OCI-LY7 (cell line): ENCODE measurements around the gene AEBP2. TPM values are rescaled to one million over a fixed set of nuclear protein-coding genes. Genes with fewer than 3 reads are reported as not detected.

Experiments used
- BruUV-seq: library from RNA; stranded (reverse); fragments of 400-500 nt; replicated peaks from 2 replicates; lab custom pipeline; 2021; lab: Mats Ljungman, UMichigan
- CTCF ChIA-PET: fragments of 300-600 bp; sonication (Branson Sonifier 250); formaldehyde crosslinking; loops from one replicate; lab custom pipeline; 2022; ENCODE audit warnings: antibody characterized with exemption; ENCODE audit not compliant: unreplicated experiment; lab: Charles Lee
- POLR2A ChIA-PET: fragments of 300-600 bp; sonication (Branson Sonifier 250); formaldehyde crosslinking; loops from one replicate; lab custom pipeline; 2022; ENCODE audit warnings: antibody characterized with exemption; lab: Charles Lee
- DNase-seq: peaks from one replicate; pipeline ENCODE4 v3.0.0-alpha.2; 2015; ENCODE audit warnings: low spot score
- H2AFZ ChIP-seq: fragments of 200-600 bp; sonication (generic), shearing (Covaris generic); 2 replicates; pipeline ENCODE4 v1.6.1; 2014; ENCODE audit warnings: mild to moderate bottlenecking, antibody characterized with exemption, low read length, moderate library complexity
- H3K27ac ChIP-seq: fragments of 200-600 bp; sonication (generic); 2 replicates; pipeline ENCODE4 v1.5.1; 2014; ENCODE audit warnings: mixed run types, low read depth, mild to moderate bottlenecking, moderate library complexity, low read length, inconsistent platforms; ENCODE audit not compliant: poor library complexity, severe bottlenecking
- H3K36me3 ChIP-seq: fragments of 200-600 bp; sonication (generic); 2 replicates; pipeline ENCODE4 v1.6.1; 2014; ENCODE audit warnings: mild to moderate bottlenecking, antibody characterized with exemption, low read length, moderate library complexity, mixed read lengths; ENCODE audit not compliant: insufficient read depth
- H3K4me1 ChIP-seq: fragments of 200-600 bp; sonication (generic); 2 replicates; pipeline ENCODE4 v1.5.1; 2014; ENCODE audit warnings: mild to moderate bottlenecking, low read length; ENCODE audit not compliant: insufficient read depth, poor library complexity, severe bottlenecking
- H3K4me2 ChIP-seq: fragments of 200-600 bp; sonication (generic); 2 replicates; pipeline ENCODE4 v1.6.1; 2014; ENCODE audit warnings: mild to moderate bottlenecking, low read length
- H3K4me3 ChIP-seq: fragments of 200-600 bp; sonication (generic); 2 replicates; pipeline ENCODE4 v1.5.1; 2014; ENCODE audit warnings: mild to moderate bottlenecking, low read depth, low read length; ENCODE audit not compliant: poor library complexity, severe bottlenecking
- H3K79me2 ChIP-seq: fragments of 200-600 bp; sonication (generic); 2 replicates; pipeline ENCODE4 v1.6.1; 2016; ENCODE audit warnings: low read depth, mild to moderate bottlenecking, low read length, moderate library complexity, mixed read lengths; ENCODE audit not compliant: insufficient read depth
- H3K9me2 ChIP-seq: fragments of 200-600 bp; sonication (generic); 2 replicates; pipeline ENCODE4 v1.6.1; 2016; ENCODE audit warnings: mild to moderate bottlenecking, low read length, mixed read lengths; ENCODE audit not compliant: insufficient read depth
- H3K9me3 ChIP-seq: fragments of 200-600 bp; sonication (generic); 2 replicates; pipeline ENCODE4 v1.6.1; 2014; ENCODE audit warnings: mild to moderate bottlenecking, mixed run types, low read length, mixed read lengths
- H4K20me1 ChIP-seq: fragments of 200-600 bp; sonication (generic); 2 replicates; pipeline ENCODE4 v1.6.1; 2014; ENCODE audit warnings: mild to moderate bottlenecking, antibody characterized with exemption, low read length, moderate library complexity, mixed read lengths; ENCODE audit not compliant: insufficient read depth
- EZH2phosphoT487 ChIP-seq: fragments of 200-600 bp; sonication (generic); IDR thresholded peaks from 2 replicates; pipeline ENCODE4 v1.6.1; 2018; ENCODE audit warnings: low read depth, borderline replicate concordance, mild to moderate bottlenecking, mixed run types, antibody characterized with exemption, low read length, moderate library complexity, mixed read lengths
- intact Hi-C: fragments of 100-400 bp; cut with micrococcal nuclease; formaldehyde crosslinking; loops from one replicate; pipeline ENCODE4 v1.10.0; 2022; ENCODE audit not compliant: unreplicated experiment
- total RNA-seq, 2 experiments: library from RNA; depleted of rRNA in 1 of 2; stranded (reverse); fragments of >200 nt in 1 of 2; shearing (Covaris generic) in 1 of 2; gene quantifications; 2 replicates each; pipeline ENCODE4 v1.2.3, GENCODE V29; 2014 to 2022
- TF ChIP-seq, protein P1 (sequence below): fragments of 200-600 bp; sonication (generic); conservative IDR thresholded peaks from 2 replicates; pipeline ENCODE4 v1.5.1; 2014; ENCODE audit warnings: mild to moderate bottlenecking, antibody characterized with exemption, low read length, moderate library complexity, mixed read lengths

Gene AEBP2
- total RNA-seq, 2 experiments from 2014 or later, result 21.5 to 59.7 TPM

DNA sequence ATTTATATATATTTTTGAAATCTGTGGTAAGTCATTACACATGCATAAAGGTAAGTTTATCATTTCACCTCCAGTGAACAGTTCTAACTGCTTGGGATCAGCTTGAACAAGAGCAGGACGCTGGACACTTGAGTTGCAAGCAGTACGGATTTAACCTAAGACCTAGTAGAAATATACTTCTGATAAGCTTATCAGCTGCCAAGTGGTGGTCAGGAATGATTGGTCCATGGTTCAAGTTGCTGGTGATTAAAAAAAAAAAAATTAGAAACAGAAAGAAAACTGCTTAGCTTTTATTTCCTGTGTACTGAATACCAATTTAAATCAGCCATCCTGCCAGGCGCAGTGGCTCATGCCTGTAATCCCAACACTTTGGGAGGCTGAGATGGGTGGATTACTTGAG is 88.6 kb downstream of the AEBP2 start:
- CTCF ChIA-PET, result no interaction called here
- no peak for DNase-seq
- TF ChIP-seq, protein P1, sequence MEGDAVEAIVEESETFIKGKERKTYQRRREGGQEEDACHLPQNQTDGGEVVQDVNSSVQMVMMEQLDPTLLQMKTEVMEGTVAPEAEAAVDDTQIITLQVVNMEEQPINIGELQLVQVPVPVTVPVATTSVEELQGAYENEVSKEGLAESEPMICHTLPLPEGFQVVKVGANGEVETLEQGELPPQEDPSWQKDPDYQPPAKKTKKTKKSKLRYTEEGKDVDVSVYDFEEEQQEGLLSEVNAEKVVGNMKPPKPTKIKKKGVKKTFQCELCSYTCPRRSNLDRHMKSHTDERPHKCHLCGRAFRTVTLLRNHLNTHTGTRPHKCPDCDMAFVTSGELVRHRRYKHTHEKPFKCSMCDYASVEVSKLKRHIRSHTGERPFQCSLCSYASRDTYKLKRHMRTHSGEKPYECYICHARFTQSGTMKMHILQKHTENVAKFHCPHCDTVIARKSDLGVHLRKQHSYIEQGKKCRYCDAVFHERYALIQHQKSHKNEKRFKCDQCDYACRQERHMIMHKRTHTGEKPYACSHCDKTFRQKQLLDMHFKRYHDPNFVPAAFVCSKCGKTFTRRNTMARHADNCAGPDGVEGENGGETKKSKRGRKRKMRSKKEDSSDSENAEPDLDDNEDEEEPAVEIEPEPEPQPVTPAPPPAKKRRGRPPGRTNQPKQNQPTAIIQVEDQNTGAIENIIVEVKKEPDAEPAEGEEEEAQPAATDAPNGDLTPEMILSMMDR, result no peak
- TF ChIP-seq EZH2phosphoT487, result no peak
- H3K9me3 ChIP-seq, result no peaks in the 10 kb centered on the region
- H2AFZ ChIP-seq, result no peak overlapping the region
- H3K9me2 ChIP-seq, result no peaks in the 10 kb centered on the region
- H3K27ac ChIP-seq, result no peak overlapping the region
- no peaks in the 10 kb centered on the region for H3K4me1 ChIP-seq
- H3K36me3 ChIP-seq, result 0 out of 2 replicates have a peak, but pooled peaks cover 2% of the 10 kb centered on the region
- no peaks in the 10 kb centered on the region for H3K79me2 ChIP-seq
- no TSS peak for BruUV-seq
- no peak overlapping the region for H3K4me2 ChIP-seq
- intact Hi-C loops, result no loop called here
- H4K20me1 ChIP-seq, result no peaks in the 10 kb centered on the region
- no peak overlapping the region for H3K4me3 ChIP-seq
- POLR2A ChIA-PET, result interaction anchor here (0.6 kb wide), 1 partner anchor 1696 kb away, joined by 4 read pairs; no protein-coding TSS in a partner anchor

DNA sequence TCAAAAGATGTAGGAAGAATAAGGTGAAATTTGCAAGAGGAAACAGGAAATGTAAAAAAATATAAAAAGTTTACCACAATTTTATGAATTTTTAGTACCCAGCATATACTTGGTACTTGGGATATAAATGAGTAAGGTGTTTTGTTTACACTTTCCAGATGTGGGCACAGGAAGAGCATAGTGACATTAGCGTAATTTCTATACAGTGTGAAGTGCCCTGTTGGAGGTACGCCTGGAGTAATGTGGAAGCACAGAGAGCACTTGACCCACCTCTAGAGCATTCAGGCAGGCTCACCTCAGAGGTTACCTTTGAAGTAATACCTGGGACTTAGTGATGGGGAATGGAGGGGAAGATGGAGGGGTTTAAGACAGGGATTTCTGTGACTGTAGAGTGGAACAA is 89.5 kb downstream of the AEBP2 start:
- POLR2A ChIA-PET, result no interaction called here
- BruUV-seq, result no TSS peak

DNA sequence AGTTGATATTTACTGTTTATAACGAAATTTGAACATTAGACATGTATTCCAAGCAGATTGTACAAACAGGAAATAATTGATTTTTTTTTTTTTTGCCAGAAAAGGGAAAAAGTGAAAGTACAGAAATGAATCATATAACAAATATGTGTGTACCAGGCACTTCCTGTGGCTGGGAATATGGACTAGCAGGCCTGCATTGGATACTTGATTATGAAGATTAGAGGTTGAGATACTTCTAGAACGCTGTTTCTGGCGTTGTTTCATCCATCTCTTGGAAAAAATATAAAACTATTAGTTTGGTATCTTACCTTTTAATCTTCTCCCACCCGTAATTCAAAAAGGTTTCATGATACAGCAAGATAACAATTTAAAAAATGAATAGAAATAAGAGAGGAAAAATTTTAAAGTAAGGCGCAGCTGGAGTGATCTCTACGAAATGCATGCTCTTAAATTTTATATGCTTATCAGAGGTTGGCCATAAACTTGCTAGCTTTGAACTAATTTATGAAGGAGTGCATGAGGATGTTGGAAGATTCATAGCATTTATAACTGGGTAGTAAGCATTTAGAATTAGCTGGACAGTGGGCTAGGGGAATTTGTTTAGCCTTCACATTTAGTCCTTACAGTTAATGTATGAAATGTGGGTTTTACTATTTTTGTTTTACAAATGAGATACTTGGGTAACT is 90.8 kb downstream of the AEBP2 start:
- Histone ChIP-seq H3K4me3 (no peak overlapping the region), H3K27ac (no peak overlapping the region), H3K9me2 (no peaks in the 10 kb centered on the region), H3K79me2 (no peaks in the 10 kb centered on the region), H3K4me2 (no peak overlapping the region), H4K20me1 (no peaks in the 10 kb centered on the region), H3K4me1 (no peaks in the 10 kb centered on the region), H3K9me3 (no peaks in the 10 kb centered on the region), H3K36me3 (no peaks in the 10 kb centered on the region), H2AFZ (no peak overlapping the region)
- TF ChIP-seq EZH2phosphoT487, result no peak
- TF ChIP-seq, protein P1, result no peak
- CTCF ChIA-PET, result no interaction called here
- POLR2A ChIA-PET, result no interaction called here
- intact Hi-C loops, result no loop called here
- DNase-seq, result no peak
- no TSS peak for BruUV-seq

More for the DNA sequence above, 89.5 kb downstream of the AEBP2 start:
- CTCF ChIA-PET, result no interaction called here
- Histone ChIP-seq H4K20me1 (no peaks in the 10 kb centered on the region), H3K9me2 (no peaks in the 10 kb centered on the region), H3K36me3 (no peaks in the 10 kb centered on the region), H3K4me3 (no peak overlapping the region), H3K4me2 (no peak overlapping the region), H3K9me3 (no peaks in the 10 kb centered on the region), H3K27ac (no peak overlapping the region), H3K4me1 (no peaks in the 10 kb centered on the region), H2AFZ (no peak overlapping the region), H3K79me2 (no peaks in the 10 kb centered on the region)
- TF ChIP-seq, protein P1, result no peak
- TF ChIP-seq EZH2phosphoT487, result no peak
- DNase-seq, result no peak
- intact Hi-C loops, result no loop called here
